GM23338 (cell line): ENCODE data around the gene HOXB5.

Source experiments
- TF ChIP-seq, protein P1 (sequence below), 2 experiments: fragments of 200-600 bp in 1 of 2; sonication (generic) in 1 of 2; conservative IDR thresholded peaks; 2 replicates each; pipeline versions ENCODE4 v1.5.1 to v1.6.1; 2016 to 2017; ENCODE audit warnings: antibody characterized with exemption in 2 of 2, low read depth in 2 of 2, mild to moderate bottlenecking in 2 of 2, moderate library complexity in 1 of 2
- TF ChIP-seq, protein P2 (sequence below): fragments of 250-450 bp; sonication (Bioruptor Pico); IDR thresholded peaks from 2 replicates; pipeline ENCODE4 v1.5.0; 2020; ENCODE audit warnings: mild to moderate bottlenecking, moderate library complexity

DNA sequence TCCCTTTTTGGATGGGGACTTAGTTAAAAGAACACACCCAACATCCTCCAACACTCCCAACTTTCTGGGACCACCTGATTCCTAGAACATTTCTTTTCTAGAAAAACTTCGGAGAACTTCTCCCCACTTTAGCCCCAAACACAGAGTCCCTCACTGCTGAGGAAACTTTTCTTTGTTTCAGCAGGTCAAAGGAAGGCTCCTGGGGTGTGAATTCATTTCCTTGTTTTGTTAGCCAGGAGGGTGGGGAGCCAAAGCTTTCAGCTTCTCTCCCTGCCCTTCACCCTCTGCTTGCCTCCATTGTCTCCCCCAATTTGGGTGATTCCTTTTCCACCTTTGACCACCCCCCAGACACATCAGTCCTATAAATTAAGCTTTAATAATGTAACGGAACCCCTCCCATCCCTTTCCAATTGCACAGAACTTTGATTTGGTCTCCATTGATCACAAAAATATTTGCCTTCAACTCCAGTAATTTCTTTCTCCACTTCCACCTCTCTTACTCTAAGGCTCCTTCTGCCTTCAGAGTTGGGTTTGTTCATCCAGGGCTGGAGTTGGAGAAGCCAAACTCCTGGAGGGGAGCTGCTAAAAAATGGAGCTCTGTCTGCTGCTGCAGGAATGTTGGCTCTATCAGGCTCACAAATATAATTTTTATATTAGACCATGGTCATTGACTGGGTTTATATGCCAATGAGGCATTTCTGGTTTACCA lies 25.8 kb downstream of the HOXB5 start:
- TF ChIP-seq, protein P1, sequence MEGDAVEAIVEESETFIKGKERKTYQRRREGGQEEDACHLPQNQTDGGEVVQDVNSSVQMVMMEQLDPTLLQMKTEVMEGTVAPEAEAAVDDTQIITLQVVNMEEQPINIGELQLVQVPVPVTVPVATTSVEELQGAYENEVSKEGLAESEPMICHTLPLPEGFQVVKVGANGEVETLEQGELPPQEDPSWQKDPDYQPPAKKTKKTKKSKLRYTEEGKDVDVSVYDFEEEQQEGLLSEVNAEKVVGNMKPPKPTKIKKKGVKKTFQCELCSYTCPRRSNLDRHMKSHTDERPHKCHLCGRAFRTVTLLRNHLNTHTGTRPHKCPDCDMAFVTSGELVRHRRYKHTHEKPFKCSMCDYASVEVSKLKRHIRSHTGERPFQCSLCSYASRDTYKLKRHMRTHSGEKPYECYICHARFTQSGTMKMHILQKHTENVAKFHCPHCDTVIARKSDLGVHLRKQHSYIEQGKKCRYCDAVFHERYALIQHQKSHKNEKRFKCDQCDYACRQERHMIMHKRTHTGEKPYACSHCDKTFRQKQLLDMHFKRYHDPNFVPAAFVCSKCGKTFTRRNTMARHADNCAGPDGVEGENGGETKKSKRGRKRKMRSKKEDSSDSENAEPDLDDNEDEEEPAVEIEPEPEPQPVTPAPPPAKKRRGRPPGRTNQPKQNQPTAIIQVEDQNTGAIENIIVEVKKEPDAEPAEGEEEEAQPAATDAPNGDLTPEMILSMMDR (conservative IDR thresholded peaks at IDR 0.05; ENCODE audit: low read depth in 2 of 2), result no peak
- TF ChIP-seq, protein P2, sequence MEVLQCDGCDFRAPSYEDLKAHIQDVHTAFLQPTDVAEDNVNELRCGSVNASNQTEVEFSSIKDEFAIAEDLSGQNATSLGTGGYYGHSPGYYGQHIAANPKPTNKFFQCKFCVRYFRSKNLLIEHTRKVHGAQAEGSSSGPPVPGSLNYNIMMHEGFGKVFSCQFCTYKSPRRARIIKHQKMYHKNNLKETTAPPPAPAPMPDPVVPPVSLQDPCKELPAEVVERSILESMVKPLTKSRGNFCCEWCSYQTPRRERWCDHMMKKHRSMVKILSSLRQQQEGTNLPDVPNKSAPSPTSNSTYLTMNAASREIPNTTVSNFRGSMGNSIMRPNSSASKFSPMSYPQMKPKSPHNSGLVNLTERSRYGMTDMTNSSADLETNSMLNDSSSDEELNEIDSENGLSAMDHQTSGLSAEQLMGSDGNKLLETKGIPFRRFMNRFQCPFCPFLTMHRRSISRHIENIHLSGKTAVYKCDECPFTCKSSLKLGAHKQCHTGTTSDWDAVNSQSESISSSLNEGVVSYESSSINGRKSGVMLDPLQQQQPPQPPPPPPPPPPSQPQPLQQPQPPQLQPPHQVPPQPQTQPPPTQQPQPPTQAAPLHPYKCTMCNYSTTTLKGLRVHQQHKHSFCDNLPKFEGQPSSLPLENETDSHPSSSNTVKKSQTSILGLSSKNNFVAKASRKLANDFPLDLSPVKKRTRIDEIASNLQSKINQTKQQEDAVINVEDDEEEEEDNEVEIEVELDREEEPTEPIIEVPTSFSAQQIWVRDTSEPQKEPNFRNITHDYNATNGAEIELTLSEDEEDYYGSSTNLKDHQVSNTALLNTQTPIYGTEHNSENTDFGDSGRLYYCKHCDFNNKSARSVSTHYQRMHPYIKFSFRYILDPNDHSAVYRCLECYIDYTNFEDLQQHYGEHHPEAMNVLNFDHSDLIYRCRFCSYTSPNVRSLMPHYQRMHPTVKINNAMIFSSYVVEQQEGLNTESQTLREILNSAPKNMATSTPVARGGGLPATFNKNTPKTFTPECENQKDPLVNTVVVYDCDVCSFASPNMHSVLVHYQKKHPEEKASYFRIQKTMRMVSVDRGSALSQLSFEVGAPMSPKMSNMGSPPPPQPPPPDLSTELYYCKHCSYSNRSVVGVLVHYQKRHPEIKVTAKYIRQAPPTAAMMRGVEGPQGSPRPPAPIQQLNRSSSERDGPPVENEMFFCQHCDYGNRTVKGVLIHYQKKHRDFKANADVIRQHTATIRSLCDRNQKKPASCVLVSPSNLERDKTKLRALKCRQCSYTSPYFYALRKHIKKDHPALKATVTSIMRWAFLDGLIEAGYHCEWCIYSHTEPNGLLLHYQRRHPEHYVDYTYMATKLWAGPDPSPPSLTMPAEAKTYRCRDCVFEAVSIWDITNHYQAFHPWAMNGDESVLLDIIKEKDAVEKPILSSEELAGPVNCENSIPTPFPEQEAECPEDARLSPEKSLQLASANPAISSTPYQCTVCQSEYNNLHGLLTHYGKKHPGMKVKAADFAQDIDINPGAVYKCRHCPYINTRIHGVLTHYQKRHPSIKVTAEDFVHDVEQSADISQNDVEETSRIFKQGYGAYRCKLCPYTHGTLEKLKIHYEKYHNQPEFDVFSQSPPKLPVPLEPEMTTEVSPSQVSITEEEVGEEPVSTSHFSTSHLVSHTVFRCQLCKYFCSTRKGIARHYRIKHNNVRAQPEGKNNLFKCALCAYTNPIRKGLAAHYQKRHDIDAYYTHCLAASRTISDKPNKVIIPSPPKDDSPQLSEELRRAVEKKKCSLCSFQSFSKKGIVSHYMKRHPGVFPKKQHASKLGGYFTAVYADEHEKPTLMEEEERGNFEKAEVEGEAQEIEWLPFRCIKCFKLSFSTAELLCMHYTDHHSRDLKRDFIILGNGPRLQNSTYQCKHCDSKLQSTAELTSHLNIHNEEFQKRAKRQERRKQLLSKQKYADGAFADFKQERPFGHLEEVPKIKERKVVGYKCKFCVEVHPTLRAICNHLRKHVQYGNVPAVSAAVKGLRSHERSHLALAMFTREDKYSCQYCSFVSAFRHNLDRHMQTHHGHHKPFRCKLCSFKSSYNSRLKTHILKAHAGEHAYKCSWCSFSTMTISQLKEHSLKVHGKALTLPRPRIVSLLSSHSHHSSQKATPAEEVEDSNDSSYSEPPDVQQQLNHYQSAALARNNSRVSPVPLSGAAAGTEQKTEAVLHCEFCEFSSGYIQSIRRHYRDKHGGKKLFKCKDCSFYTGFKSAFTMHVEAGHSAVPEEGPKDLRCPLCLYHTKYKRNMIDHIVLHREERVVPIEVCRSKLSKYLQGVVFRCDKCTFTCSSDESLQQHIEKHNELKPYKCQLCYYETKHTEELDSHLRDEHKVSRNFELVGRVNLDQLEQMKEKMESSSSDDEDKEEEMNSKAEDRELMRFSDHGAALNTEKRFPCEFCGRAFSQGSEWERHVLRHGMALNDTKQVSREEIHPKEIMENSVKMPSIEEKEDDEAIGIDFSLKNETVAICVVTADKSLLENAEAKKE (CRISPR knock-in tag), result no peak
